Lower lobe of right lung (tissue), 2 donors: ENCODE results near the gene TRAFD1. TPM values are rescaled to one million over a fixed set of nuclear protein-coding genes. Genes with fewer than 3 reads are reported as not detected.
A peak's percentile ranks its signal among the peaks of the same experiment; 100 is the strongest.
"Not testable (repeated sequence)": the region's sequence is repeated elsewhere in the genome, so short reads cannot be mapped to it uniquely, and the experiment has no call there.

Experiments
- ATAC-seq, 2 donors: fragments of 200-7000 bp; cut with Tn5 transposase; one replicate each; pipeline ENCODE4 v1.9.1; 2020 to 2022; ENCODE audit warnings: mild to moderate bottlenecking in 2 of 2, moderate library complexity in 2 of 2
- DNase-seq: peaks from one replicate; pipeline ENCODE4 v3.0.0-alpha.2; 2020
- H3K27ac ChIP-seq: fragments of 200-600 bp; one replicate; pipeline ENCODE4 v1.8.0; 2022
- H3K27me3 ChIP-seq: fragments of 200-600 bp; one replicate; pipeline ENCODE4 v1.8.0; 2022; ENCODE audit warnings: low read depth
- H3K36me3 ChIP-seq: fragments of 200-600 bp; one replicate; pipeline ENCODE4 v1.8.0; 2022; ENCODE audit warnings: mild to moderate bottlenecking
- H3K4me1 ChIP-seq: fragments of 200-600 bp; one replicate; pipeline ENCODE4 v1.8.0; 2022
- H3K4me3 ChIP-seq: fragments of 200-600 bp; one replicate; pipeline ENCODE4 v1.8.0; 2022; ENCODE audit warnings: mild to moderate bottlenecking
- H3K9me3 ChIP-seq: fragments of 200-600 bp; one replicate; pipeline ENCODE4 v1.8.0; 2022
- CTCF ChIP-seq: fragments of 200-600 bp; IDR thresholded peaks from one replicate; pipeline ENCODE4 v1.8.0; 2022; ENCODE audit warnings: antibody characterized with exemption, mild to moderate bottlenecking
- intact Hi-C: fragments of 100-400 bp; cut with DNase I; formaldehyde crosslinking; loops from one replicate; pipeline ENCODE4 v1.11.0; 2022
- total RNA-seq: library from RNA; stranded (reverse); fragmentation: NEBNext Ultra II Directional; extraction: Animal tissue kit (Norgen Biotek cat#: 25700); gene quantifications from one replicate; pipeline ENCODE4 v1.2.1, GENCODE V29; 2021
- donor health status: DM: no; HTN: yes; CAD: no; lungs with severe emphysema.

Gene TRAFD1
- total RNA-seq, 1 donor from 2014 or later: 42.5 TPM

DNA sequence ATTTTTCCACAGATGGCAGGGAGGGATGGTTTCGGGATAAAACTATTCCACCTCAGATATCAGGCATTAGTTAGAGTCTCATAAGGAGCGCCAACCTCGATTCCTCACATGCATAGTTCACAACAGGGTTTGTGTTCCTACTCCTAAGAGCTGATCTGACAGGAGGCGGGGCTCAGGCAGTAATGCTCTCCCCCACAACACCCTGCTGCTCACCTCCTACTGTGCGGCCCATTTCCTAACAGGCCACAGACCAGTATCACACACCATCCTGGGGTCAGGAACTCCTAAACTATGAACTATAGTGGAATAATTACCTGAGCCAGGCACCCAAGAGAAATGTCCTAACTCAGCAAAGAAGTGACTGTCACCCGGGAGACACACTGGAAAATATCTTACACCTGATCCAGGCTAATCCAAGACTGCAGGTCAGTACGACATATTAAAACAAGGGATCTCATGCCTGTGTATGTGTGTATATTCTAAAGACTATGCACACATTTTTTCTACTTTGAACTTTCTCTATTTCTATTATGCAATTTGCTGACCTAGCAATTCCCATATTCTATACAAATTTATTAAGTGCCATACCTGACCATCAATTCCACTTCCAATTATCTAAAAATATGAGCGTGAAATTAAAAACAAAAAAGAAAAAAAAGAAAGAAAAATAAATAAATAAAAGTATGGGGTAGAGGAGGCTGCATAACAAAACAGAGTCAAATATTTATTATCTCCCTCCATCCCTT is 21.4 kb upstream of the TRAFD1 start:
- no peak for TF ChIP-seq CTCF
- intact Hi-C loops: no loop called here
- H3K4me3 ChIP-seq: no peak overlapping the region
- H3K9me3 ChIP-seq: no peaks in the 10 kb centered on the region
- H3K4me1 ChIP-seq: peaks cover 17% of the 10 kb centered on the region
- H3K36me3 ChIP-seq: peaks cover 29% of the 10 kb centered on the region
- ATAC-seq: no peak
- DNase-seq: no peak
- H3K27me3 ChIP-seq: no peaks in the 10 kb centered on the region
- no peak overlapping the region for H3K27ac ChIP-seq

DNA sequence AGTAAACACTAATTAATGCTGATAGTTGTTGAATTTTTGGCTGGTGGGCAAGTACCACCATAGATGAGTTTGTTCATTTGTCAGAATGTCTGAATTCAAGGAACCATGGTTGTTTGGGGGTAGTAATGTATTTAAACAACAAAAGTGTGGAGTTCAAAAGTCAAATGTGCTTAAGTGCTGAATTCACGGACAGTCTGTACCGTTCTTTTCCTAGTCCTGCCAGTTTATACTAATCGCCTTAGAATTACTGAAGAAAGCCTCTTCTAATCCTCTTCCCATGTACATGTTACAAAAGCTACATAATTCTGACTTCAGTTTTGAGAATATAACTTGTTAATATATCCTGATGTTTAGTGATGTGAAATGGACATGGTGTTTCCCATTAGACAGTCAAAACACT is 19.5 kb upstream of the TRAFD1 start:
- H3K27me3 ChIP-seq: no peaks in the 10 kb centered on the region
- no peak for DNase-seq
- intact Hi-C loops: no loop called here
- ATAC-seq: no peak
- no peak overlapping the region for H3K4me3 ChIP-seq
- H3K36me3 ChIP-seq: peaks cover 10% of the 10 kb centered on the region
- no peaks in the 10 kb centered on the region for H3K9me3 ChIP-seq
- TF ChIP-seq CTCF: no peak
- no peak overlapping the region for H3K27ac ChIP-seq
- peaks cover 25% of the 10 kb centered on the region for H3K4me1 ChIP-seq

- intact Hi-C loops: no loop called here
- H3K36me3 ChIP-seq: no peaks in the 10 kb centered on the region
- no peaks in the 10 kb centered on the region for H3K27me3 ChIP-seq
- H3K9me3 ChIP-seq: no peaks in the 10 kb centered on the region
- H3K4me3 ChIP-seq: peak overlapping the region; percentile 81
- no peak for ATAC-seq
- TF ChIP-seq CTCF: no peak
- H3K27ac ChIP-seq: peak overlapping the region; percentile 92
- H3K4me1 ChIP-seq: peaks cover 30% of the 10 kb centered on the region
- peak; percentile 56 for DNase-seq
Observed at GRCh38 chr12:112107306-112108201, 17.8 kb upstream of the TRAFD1 start.

GRCh38 chr12:112108202-112109079 is 16.9 kb upstream of the TRAFD1 start, which contains the start of gene NAA25:
TSS of gene NAA25 (minus strand) at chr12:112108783. CDS start at chr12:112108773, 10 bp downstream.
- no peaks in the 10 kb centered on the region for H3K36me3 ChIP-seq
- H3K4me1 ChIP-seq: peaks cover 30% of the 10 kb centered on the region
- TF ChIP-seq CTCF: no peak
- peak; percentile 91 to 93 for ATAC-seq
- H3K27me3 ChIP-seq: no peaks in the 10 kb centered on the region
- intact Hi-C loops: no loop called here
- peak within 1 kb of the TSS; percentile 81 for H3K4me3 ChIP-seq
- DNase-seq: peak; percentile 93
- peak within 1 kb of the TSS; percentile 92 for H3K27ac ChIP-seq
- no peaks in the 10 kb centered on the region for H3K9me3 ChIP-seq

GRCh38 chr12:112110787-112111662 is 14.3 kb upstream of the TRAFD1 start:
- DNase-seq, H3K27me3 ChIP-seq, H3K27ac ChIP-seq, H3K4me3 ChIP-seq, intact Hi-C loops, H3K9me3 ChIP-seq, ATAC-seq, H3K36me3 ChIP-seq: not testable (repeated sequence)
- H3K4me1 ChIP-seq: peaks cover 31% of the 10 kb centered on the region
